Measurements from ENCODE around the gene ANKRD55.
"Not testable (repeated sequence)": the region's sequence is repeated elsewhere in the genome, so short reads cannot be mapped to it uniquely, and the experiment has no call there.

Gene ANKRD55

GRCh38 chr5:56253924-56254323, 20.8 kb upstream of the ANKRD55 start:
- DNase-seq: no peak

DNA sequence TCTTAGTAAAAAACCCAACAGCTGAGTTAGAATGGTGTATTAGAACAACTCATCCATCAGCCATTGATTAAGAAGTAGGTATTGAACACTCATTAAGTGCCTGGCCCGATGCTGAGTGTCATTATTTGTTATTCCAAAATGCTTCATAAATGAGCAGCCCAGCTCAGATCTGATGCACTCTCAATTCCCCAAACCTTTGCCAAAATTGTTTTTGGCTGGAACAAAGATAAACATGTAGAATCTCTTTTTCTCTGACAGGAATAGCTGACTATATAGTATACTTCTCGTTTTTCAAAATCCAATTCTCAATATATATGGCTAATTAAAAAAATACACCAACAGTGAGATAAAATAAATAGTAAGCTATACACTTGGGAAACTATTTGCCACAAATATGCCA, 20.0 kb upstream of the ANKRD55 start:
- DNase-seq: no peak

- no peak for DNase-seq
Measured at GRCh38 chr5:56251918-56252553, 18.9 kb upstream of the ANKRD55 start.

- DNase-seq: no peak
Measured at GRCh38 chr5:56251440-56251839, 18.3 kb upstream of the ANKRD55 start.

DNA sequence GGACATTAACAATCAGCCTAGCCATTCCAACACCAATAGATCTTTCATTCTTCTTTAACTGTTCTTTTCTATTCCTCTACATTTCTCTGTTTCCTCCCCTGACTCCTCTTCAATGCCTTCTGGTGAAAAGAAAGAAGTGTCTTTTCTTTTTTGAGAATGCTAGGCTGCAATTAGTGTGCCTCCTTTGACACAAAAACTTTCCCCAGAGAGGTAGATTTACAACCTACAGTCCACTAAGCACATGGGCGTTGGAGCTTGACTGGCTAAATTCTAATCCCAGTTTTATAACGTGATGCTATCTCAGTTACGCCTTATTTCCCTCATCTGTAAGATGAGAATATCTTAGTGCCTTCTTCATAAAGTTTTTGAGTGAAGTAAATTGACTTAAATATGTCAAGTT, 16.9 kb upstream of the ANKRD55 start:
- DNase-seq: no peak

DNA sequence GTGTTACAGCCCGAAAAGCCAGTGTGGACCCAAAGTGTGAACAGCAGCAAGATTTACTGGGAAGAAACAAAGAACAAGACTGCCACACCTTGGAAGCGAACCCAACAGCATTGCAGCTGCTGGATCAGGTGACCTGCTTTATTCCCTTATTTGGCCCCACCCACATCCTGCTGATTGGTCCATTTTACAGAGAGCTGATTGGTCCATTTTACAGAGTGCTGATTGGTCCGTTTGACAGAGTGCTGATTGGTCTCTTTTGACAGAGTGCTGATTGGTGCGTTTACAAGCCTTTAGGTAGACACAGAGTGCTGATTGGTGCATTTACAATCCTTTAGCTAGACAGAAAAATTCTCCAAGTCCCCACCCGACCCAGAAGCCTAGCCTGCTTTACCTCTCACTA, 16.0 kb upstream of the ANKRD55 start:
- DNase-seq: not testable (repeated sequence)

DNA sequence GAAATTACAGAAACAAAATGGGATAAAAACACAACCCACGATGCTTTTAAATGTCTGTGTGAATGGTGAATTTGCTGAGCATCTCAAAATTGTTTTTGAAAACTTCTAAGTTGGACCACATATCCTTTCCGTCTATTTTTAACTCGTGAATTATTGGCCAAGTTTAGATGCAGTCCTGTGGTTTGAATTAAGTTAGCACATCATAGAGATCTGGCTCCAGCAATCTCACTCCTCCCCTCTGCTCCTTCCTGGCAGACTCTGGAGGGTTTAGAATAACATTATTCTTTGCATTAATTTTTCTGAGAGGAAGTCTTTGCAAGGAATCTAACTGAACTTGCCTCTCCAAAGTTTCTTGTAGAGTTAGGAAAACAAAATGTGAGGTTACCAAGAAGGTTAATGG, 14.5 kb upstream of the ANKRD55 start:
- DNase-seq: no peak

GRCh38 chr5:56246769-56247168, 13.6 kb upstream of the ANKRD55 start:
- DNase-seq: no peak

- no peak for DNase-seq
Measured at GRCh38 chr5:56245481-56245880, 12.4 kb upstream of the ANKRD55 start.

- no peak for DNase-seq
Measured at GRCh38 chr5:56244627-56245026, 11.5 kb upstream of the ANKRD55 start.

DNA sequence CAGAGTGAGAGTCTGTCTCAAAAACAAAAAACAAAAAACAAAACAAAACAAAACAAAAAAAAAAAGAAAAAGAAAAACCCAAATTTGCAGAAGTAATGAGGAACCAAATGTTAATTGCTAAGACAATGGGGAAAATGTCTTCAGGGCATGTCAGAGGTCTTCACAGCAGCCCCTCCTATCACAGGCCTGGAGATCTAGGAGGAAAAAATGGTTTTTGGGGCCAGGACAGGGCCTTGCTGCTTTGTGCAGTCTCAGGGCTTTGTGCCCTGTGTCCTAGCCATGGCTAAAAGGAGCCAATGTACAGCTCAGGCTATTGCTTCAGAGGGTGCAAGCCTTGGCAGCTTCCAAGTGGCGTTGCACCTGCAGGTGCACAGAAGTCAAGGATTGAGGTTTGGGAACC, 9.1 kb upstream of the ANKRD55 start:
- DNase-seq: not testable (repeated sequence)

DNA sequence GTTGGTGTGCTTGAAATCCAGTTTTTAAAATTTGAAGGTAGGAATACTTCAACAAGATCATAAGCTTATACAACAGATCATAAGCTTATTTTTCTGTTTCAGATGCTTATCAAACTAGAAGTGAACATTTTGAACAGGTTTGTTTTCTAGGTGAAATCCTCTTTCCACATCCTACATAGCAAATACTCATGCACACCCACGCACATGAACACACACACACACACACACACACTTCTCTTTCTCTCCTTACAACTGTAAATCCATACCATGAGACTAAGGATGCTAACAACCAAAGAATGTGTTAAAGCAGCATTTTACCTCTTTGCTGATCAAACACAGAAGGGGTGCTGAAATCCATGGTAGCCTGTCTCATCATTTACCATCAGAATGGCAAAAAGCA, 592 bp downstream of the ANKRD55 start:
- peak in 1 of 51 donors; percentile 61 for DNase-seq

DNA sequence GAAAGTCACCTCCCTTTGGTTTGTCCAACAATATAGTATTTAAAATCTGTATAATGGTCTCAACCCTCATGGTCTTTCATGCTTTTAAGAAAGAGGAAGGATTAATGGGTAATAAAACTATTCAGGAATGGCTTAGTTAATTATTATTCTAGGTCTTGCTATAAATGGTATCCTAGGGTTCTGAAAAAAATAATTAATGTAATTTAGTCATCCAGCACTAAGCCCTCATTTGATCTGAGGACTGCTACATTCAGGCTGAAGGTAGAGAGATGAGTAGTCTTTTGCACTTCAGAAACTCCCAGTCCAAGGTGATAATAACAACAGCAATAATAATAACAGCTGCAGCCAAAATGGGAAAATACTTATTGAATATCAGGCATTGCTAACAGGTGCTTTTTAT, 2.6 kb downstream of the ANKRD55 start:
- DNase-seq: no peak

DNA sequence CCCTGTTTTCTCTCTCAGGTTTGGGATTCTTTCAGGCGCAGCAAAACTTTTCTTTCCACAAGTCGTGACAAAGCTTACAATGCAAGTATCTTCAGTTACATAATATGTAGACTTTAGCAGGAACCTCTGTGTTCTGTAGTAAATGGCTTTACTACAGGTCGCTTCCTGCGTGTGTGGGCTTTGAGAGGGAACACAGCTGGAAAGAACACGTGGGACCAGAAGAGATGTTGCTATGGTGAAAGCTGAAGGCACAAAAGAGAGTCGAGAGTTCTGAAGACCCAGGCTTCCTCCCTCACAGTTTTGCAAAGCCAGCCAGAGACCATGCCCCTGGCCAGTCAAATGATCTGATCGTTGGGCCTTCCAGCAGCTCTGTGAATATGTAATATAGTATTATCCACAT, 4.0 kb downstream of the ANKRD55 start:
- DNase-seq: peak in 4 of 51 donors; percentile 2 to 27 (median 10)

DNA sequence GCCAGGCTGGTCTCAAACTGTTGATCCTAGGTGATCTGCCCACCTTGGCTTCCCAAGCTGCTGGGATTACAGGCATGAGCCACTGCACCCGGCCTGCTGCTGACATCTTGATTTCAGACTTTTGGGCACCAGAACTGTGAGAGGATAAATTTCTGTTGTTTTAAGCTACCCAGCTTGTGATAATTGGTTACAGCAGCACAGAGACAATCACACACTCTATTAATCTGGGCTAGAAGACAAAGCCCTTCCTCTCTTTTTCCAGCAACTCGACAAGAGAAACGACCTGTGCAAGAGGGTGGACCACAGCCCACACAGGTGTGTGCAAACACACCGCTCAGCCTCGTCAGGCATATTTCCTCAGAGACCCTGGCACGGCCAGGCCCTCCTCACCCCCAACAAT, 4.5 kb downstream of the ANKRD55 start:
- DNase-seq: no peak

DNA sequence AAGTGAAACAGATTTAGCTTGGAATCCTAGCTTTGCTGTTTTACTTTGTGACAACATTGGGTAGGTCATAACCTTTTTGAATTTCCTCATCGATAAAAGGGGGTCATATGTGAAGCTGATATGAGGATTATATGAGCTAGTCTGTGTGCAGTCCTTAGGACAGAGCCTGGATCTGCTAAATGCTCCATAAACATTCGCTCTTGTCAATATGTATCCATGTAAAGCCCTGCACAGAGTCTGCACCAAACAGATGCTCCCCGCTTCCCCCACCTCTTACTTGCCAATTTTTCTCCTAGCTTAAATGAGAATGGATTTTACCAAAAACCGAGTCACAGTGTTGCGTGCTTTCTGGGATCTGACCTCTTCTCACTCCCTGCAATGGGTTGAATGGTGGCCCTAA, 5.4 kb downstream of the ANKRD55 start:
- DNase-seq: no peak

- DNase-seq: not testable (repeated sequence)
Measured at GRCh38 chr5:56223298-56223697, 9.8 kb downstream of the ANKRD55 start.

DNA sequence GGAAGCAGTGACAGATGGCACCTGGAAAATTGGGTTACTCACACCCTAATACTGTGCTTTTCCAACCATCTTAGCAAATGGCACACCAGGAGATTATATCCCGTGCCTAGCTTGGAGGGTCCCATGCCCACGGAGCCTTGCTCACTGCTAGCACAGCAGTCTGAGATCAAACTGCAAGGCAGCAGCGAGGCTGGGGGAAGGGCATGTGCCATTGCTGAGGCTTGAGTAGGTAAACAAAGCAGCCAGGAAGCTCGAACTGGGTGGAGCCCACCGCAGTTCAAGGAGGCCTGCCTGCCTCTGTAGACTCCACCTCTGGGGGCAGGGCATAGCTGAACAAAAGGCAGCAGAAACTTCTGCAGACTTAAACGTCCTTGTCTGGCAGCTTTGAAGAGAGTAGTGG, 11.5 kb downstream of the ANKRD55 start:
- DNase-seq: not testable (repeated sequence)

DNA sequence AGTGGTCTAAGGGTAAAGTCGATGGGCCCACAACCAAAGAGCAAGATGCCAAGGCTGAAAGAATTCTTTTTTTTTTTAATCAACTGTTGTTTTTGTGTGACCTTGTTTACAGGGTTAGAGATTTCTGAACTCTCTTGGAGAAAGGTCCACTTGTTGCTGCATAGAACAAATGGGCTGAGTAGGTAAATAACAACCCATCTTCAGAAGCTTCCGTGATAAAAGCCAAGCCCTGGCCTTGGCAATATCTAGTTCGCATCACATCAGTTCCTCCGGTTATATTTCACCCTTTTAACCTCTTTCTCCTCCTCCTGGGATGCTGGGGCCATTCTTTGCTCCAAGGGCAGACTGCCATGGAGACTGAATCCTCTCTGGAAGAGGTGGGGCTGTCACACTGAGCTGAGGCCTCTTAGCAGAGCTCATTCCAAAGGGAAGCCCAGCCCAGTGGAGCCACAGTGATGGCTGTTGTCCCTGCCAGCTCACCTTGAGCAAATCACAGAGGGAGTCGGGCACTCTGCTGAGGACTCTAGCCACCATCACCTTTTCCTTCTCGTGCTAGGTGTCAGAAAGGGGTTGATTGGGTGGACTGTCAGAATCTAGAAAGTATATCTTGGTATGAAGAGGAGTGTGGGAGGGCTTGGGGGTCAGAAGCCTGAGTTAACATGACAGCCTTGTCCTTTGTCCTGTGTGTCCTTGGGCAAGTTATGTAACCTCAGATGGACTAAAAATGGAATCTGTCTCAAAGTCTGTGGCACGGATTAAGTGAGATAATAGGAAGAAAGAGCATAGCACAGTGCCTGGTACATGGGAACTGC, 17.9 kb downstream of the ANKRD55 start:
- no peak for DNase-seq

GRCh38 chr5:56213886-56214535, 19.1 kb downstream of the ANKRD55 start:
- not testable (repeated sequence) for DNase-seq

DNA sequence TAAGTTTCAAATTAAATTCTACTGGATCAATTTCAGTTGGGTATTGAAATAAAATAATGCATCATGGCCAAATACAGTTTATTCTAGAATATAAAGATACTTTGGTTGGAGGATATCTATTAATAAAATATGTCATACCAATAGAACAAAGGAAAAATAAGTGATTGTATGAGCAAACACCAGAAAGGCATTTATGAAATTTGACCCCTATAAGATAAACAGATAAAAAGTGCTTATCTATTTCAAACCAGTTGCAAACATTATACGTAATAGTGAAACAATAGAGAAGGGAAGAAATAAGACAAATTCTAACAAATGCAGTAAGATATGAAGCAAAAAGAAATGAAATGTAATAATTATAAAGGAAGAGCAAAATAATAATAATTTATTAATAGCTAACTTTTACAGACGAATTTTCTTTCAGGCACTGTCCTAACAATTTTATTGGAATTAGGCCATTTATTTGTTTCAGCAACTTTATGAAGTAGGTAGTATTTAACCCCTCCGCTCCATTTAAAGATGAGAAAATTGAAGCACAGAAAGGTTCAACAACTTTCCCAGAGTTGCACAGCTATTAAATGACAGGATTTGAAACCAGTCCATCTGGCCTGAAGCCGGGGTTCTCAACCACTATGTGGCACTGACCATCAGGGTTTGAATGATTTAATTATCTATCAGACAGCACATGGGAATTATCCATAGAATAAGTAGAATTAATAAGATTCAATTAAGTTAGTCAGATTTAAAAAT, 20.8 kb downstream of the ANKRD55 start:
- DNase-seq: no peak

DNA sequence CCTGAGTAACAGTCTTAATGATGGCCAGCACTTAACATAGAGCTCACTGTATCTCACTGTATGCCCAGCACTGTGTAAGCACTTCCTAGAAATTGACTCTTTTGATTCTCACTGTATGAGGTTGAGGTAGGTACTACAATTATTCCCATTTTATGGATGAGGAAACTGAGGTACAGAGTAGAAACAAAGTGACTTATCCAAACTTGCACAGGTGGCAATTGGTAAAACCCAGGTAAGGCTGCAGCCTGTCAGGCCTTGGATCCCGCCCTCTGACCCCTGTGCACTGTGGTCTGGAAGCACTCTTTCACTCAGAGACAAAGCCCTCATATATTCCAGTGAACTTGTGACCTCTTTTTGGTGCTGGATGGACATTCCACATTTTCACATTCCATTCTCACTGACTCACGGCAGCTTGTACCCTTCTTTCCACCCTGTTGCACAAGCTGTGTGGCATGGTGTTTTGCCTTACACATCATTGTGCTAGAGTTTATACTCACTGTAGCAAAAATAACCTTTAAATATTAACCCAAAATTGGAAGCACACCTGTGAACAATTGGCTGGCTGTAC, 21.7 kb downstream of the ANKRD55 start:
- no peak for DNase-seq
